Bronchial epithelial cell (primary cell): ENCODE measurements around the gene FKBP15. TPM values are rescaled to one million over a fixed set of nuclear protein-coding genes. Genes with fewer than 3 reads are reported as not detected.
"Not testable (repeated sequence)": the region's sequence is repeated elsewhere in the genome, so short reads cannot be mapped to it uniquely, and the experiment has no call there.

Experiments used
- DNase-seq: peaks from one replicate; pipeline ENCODE4 v3.0.0-alpha.2; 2010; ENCODE audit warnings: low read depth
- FAIRE-seq: peaks from 2 replicates; lab custom pipeline; 2011; peaks lifted over from hg19 to GRCh38; lab: Jason Lieb, UNC
- H3K27me3 ChIP-seq: 2 replicates; pipeline ENCODE4 v1.5.1; 2011; ENCODE audit warnings: low read length; ENCODE audit not compliant: control insufficient read depth, insufficient read depth
- H3K36me3 ChIP-seq: 2 replicates; pipeline ENCODE4 v1.5.1; 2011; ENCODE audit warnings: low read length; ENCODE audit not compliant: control insufficient read depth, insufficient read depth
- H3K4me3 ChIP-seq: 2 replicates; pipeline ENCODE4 v1.5.1; 2011; ENCODE audit warnings: mild to moderate bottlenecking, low read depth, low read length, control low read depth
- total RNA-seq: library from RNA; depleted of rRNA; stranded (reverse); fragments of >200 nt; gene quantifications from 2 replicates; pipeline ENCODE4 v1.2.1, GENCODE V29; 2014
- TF ChIP-seq, protein P1 (sequence below): IDR thresholded peaks from 2 replicates; pipeline ENCODE4 v1.5.1; 2011; ENCODE audit warnings: mild to moderate bottlenecking, moderate library complexity, low read length, control low read depth, inconsistent platforms; ENCODE audit not compliant: insufficient read depth, severe bottlenecking

FKBP15 gene
- total RNA-seq, 1 donor from 2014 or later = 11.1 TPM

GRCh38 chr9:113151696-113152630, 69.1 kb downstream of the FKBP15 start:
- Histone ChIP-seq H3K27me3 (peaks cover 1% of the 10 kb centered on the region), H3K4me3 (peak overlapping the region; percentile 96), H3K36me3 (peaks cover 3% of the 10 kb centered on the region)
- TF ChIP-seq, protein P1, sequence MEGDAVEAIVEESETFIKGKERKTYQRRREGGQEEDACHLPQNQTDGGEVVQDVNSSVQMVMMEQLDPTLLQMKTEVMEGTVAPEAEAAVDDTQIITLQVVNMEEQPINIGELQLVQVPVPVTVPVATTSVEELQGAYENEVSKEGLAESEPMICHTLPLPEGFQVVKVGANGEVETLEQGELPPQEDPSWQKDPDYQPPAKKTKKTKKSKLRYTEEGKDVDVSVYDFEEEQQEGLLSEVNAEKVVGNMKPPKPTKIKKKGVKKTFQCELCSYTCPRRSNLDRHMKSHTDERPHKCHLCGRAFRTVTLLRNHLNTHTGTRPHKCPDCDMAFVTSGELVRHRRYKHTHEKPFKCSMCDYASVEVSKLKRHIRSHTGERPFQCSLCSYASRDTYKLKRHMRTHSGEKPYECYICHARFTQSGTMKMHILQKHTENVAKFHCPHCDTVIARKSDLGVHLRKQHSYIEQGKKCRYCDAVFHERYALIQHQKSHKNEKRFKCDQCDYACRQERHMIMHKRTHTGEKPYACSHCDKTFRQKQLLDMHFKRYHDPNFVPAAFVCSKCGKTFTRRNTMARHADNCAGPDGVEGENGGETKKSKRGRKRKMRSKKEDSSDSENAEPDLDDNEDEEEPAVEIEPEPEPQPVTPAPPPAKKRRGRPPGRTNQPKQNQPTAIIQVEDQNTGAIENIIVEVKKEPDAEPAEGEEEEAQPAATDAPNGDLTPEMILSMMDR = no peak
- FAIRE-seq (peak; percentile 18), DNase-seq (no peak)

- peaks cover 1% of the 10 kb centered on the region for H3K27me3 ChIP-seq
- H3K36me3 ChIP-seq = peaks cover 3% of the 10 kb centered on the region
- FAIRE-seq (no peak), DNase-seq (peak; percentile 60)
- TF ChIP-seq, protein P1 = peak; percentile 49
- H3K4me3 ChIP-seq = peak within 1 kb of the TSS; percentile 96
These were observed 70.1 kb downstream of the FKBP15 start, which contains the start of gene SLC31A2 for GRCh38 chr9:113150670-113151611. Gene SLC31A2 (plus strand): TSS chr9:113151007. CDS start chr9:113151075, 68 bp downstream.

- H3K36me3 ChIP-seq, FAIRE-seq, DNase-seq, H3K27me3 ChIP-seq, H3K4me3 ChIP-seq: not testable (repeated sequence)
These were observed 71.5 kb downstream of the FKBP15 start for GRCh38 chr9:113149561-113149960.

DNA sequence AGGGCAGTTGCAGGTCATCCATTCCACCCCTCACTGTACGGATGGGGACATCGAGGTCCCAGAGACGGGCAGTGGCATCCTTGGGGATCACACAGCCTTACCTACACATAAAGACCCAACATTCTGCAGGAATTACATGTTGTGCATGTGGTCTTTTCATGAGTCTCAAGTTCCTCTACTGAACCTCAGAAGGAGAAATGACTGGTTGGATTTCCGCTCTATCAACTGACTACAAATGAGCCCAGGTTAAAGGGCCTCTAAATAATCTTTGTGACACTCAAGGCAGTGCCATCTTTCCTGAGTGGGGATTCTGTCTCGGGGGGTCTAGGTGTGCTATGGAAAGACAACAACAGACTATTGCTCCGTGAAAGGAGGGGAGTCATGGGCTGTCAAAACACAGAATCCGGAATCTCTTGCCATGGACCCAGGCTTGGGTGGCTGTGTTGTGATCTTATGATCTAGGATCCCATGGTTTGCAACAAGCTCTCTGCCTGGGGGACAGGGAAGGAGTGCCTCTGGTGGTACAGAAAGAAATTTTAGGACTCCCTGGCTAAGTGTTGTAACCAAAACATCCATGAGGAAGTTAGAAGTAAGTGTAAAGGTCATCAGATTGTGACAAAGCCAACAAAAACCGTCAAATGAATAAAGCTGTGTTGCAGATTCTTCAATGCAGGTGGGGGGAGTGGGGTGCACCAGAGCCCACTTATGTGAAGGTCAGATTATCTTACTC, 72.1 kb downstream of the FKBP15 start:
- TF ChIP-seq, protein P1 = no peak
- FAIRE-seq = no peak

GRCh38 chr9:113148372-113148705, 72.7 kb downstream of the FKBP15 start:
- DNase-seq (no peak), FAIRE-seq (no peak)
- no peak overlapping the region for H3K4me3 ChIP-seq
- no peaks in the 10 kb centered on the region for H3K36me3 ChIP-seq
- TF ChIP-seq, protein P1 = no peak
- H3K27me3 ChIP-seq = peaks cover 1% of the 10 kb centered on the region

More for the DNA sequence above, 72.1 kb downstream of the FKBP15 start:
- no peak for DNase-seq
- Histone ChIP-seq H3K27me3 (peaks cover 1% of the 10 kb centered on the region), H3K36me3 (no peaks in the 10 kb centered on the region), H3K4me3 (no peak overlapping the region)
